GM12872 (cell line): ENCODE results near the gene GOLGA5.

ENCODE experiments used
- TF ChIP-seq, protein P1 (sequence below): IDR thresholded peaks from 3 replicates; pipeline ENCODE4 v1.5.1; 2011; ENCODE audit warnings: low read depth, mild to moderate bottlenecking, low read length, moderate library complexity; ENCODE audit not compliant: insufficient read depth

Gene GOLGA5

GRCh38 chr14:92754966-92755365, 39.1 kb upstream of the GOLGA5 start:
- TF ChIP-seq, protein P1, sequence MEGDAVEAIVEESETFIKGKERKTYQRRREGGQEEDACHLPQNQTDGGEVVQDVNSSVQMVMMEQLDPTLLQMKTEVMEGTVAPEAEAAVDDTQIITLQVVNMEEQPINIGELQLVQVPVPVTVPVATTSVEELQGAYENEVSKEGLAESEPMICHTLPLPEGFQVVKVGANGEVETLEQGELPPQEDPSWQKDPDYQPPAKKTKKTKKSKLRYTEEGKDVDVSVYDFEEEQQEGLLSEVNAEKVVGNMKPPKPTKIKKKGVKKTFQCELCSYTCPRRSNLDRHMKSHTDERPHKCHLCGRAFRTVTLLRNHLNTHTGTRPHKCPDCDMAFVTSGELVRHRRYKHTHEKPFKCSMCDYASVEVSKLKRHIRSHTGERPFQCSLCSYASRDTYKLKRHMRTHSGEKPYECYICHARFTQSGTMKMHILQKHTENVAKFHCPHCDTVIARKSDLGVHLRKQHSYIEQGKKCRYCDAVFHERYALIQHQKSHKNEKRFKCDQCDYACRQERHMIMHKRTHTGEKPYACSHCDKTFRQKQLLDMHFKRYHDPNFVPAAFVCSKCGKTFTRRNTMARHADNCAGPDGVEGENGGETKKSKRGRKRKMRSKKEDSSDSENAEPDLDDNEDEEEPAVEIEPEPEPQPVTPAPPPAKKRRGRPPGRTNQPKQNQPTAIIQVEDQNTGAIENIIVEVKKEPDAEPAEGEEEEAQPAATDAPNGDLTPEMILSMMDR: no peak

GRCh38 chr14:92755495-92755894, 38.6 kb upstream of the GOLGA5 start:
- TF ChIP-seq, protein P1: no peak

DNA sequence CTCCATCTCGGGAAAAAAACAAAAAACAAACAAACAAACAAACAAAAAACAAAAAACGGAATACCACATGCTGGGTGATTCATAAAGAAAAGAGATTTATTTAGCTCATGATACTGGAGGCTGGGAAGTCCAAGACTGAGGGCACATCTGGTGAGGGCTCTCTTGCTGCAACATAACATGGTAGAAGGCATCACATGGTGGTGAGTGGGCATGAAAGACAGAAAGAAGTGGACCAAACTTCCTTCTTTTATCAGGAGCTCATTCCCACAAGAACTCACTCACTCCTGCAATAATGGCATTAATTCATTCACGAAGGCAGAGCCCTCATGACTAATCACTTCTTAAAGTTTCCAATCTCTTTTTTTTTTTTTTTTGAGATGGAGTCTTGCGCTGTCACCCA, 37.7 kb upstream of the GOLGA5 start:
- TF ChIP-seq, protein P1: no peak

DNA sequence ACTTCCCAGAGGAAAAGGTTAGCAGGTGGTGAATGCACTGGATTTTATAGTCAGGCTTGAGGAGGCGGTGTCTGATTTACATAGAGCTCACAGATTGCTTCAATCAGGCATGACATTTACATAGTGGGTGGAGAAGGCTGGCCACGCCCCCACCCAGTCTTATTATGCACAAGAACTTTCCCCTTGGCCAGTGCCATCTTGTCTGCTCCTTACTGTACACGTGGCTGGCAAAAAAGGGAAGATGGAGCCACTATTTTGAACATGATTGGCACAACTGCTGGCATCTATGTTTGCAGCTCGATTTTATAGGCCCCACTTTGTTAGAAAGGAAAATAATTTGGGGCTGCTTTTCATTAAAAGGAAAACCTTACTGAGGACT, 34.8 kb upstream of the GOLGA5 start:
- TF ChIP-seq, protein P1: no peak

GRCh38 chr14:92759679-92760523, 34.2 kb upstream of the GOLGA5 start:
- TF ChIP-seq, protein P1: no peak

DNA sequence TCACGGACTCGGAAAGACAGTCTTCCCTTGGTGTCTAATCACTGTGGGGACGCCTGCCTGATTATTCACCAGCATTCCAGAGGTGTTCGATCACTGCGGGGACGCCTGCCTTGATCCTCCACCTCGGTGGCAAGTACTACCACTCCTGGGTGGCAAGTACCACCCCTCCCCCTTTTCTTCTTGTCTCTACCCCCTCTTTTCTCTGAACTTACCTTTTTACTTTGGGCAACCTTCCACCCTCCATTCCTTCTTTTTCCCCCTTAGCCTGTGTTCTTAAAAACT, 33.6 kb upstream of the GOLGA5 start:
- TF ChIP-seq, protein P1: no peak

GRCh38 chr14:92768795-92769194, 25.3 kb upstream of the GOLGA5 start:
- TF ChIP-seq, protein P1: no peak

DNA sequence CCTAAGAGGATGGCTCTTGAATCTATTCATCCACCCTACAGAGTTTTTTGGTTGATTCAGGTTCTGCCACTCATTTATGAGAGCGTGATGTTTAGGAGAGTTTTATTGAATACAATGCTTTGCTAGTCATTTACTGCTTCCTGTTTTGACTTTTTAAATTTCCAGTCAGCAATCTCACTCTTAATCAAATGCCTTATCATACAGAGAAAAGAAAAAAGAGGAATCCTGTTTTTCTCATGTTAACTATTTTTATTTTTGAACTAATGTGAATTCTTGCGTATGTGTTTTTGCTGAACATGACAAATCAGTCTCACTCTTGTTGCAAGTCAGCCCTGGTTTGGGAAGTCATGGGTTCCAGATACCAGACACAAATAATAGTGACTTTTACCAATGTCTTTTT, 23.6 kb upstream of the GOLGA5 start:
- TF ChIP-seq, protein P1: no peak
